Smooth muscle cell (in vitro differentiated cells): Measurements from ENCODE around the gene EML5. TPM values are rescaled to one million over a fixed set of nuclear protein-coding genes. Genes with fewer than 3 reads are reported as not detected.
"Not testable (repeated sequence)": the region's sequence is repeated elsewhere in the genome, so short reads cannot be mapped to it uniquely, and the experiment has no call there.

Source experiments
- DNase-seq: peaks from one replicate; lab custom pipeline; 2025; ENCODE audit not compliant: unreplicated experiment; lab: John Stamatoyannopoulos, UW
- H2AFZ ChIP-seq: fragments of 200-600 bp; sonication (generic); 2 replicates; pipeline ENCODE4 v1.6.0; 2016; ENCODE audit warnings: antibody characterized with exemption, low read depth, mild to moderate bottlenecking
- H3F3A ChIP-seq: fragments of 200-600 bp; sonication (generic); 2 replicates; pipeline ENCODE4 v1.6.0; 2017; ENCODE audit warnings: antibody characterized with exemption, low read depth
- H3K27ac ChIP-seq: fragments of 200-600 bp; sonication (generic); 2 replicates; pipeline ENCODE4 v1.5.1; 2016; ENCODE audit warnings: low read depth, mild to moderate bottlenecking
- H3K27me3 ChIP-seq: fragments of 200-600 bp; sonication (generic); 2 replicates; pipeline ENCODE4 v1.6.1; 2016; ENCODE audit warnings: low read depth, mild to moderate bottlenecking
- H3K36me3 ChIP-seq: fragments of 200-600 bp; sonication (generic); 2 replicates; pipeline ENCODE4 v1.5.1; 2016; ENCODE audit warnings: low read depth
- H3K4me1 ChIP-seq: fragments of 200-600 bp; sonication (generic); 2 replicates; pipeline ENCODE4 v1.5.1; 2016; ENCODE audit warnings: low read depth
- H3K4me2 ChIP-seq: fragments of 200-600 bp; sonication (generic); 2 replicates; pipeline ENCODE4 v1.6.0; 2016; ENCODE audit warnings: mild to moderate bottlenecking
- H3K4me3 ChIP-seq: fragments of 200-600 bp; sonication (generic); 2 replicates; pipeline ENCODE4 v1.5.1; 2016; ENCODE audit warnings: mild to moderate bottlenecking
- H3K79me2 ChIP-seq: fragments of 200-600 bp; sonication (generic); 2 replicates; pipeline ENCODE4 v1.6.0; 2016; ENCODE audit warnings: low read depth, mild to moderate bottlenecking
- H3K9ac ChIP-seq: fragments of 200-600 bp; sonication (generic); 2 replicates; pipeline ENCODE4 v1.6.0; 2016; ENCODE audit warnings: low read depth
- H3K9me3 ChIP-seq: fragments of 200-600 bp; sonication (generic); replicated peaks from 2 replicates; pipeline ENCODE4 v1.5.1; 2016; ENCODE audit warnings: low read depth
- H4K20me1 ChIP-seq: fragments of 200-600 bp; sonication (generic); 2 replicates; pipeline ENCODE4 v1.6.0; 2016; ENCODE audit warnings: low read depth
- CTCF ChIP-seq: fragments of 200-600 bp; sonication (generic); IDR thresholded peaks from 2 replicates; pipeline ENCODE4 v1.5.1; 2017; ENCODE audit warnings: borderline replicate concordance, mild to moderate bottlenecking, antibody characterized with exemption; ENCODE audit not compliant: insufficient read depth, poor library complexity, severe bottlenecking
- WGBS: methylation state at CpG from one replicate; pipeline ENCODE4 v1.1.7; 2016; ENCODE audit warnings: low lambda C conversion rate; 5-methylcytosine and 5-hydroxymethylcytosine counted together
- polyA plus RNA-seq: library from polyadenylated mRNA; unstranded; fragments of >200 nt; fragmentation: Nextera tagmentation; extraction: Ambion mirVana; gene quantifications from 2 replicates; pipeline ENCODE4 v1.2.1, GENCODE V29; 2016
- total RNA-seq: library from RNA; depleted of rRNA; stranded (reverse); fragments of >200 nt; gene quantifications from 2 replicates; pipeline ENCODE4 v1.2.3, GENCODE V29; 2014

EML5 gene
- total and polyA plus RNA-seq, 2 experiments from 2014 or later, result 0.31 TPM; not detected in 1

GRCh38 chr14:88790501-88791251 lies 2.1 kb downstream of the EML5 start:
- H3K4me2 ChIP-seq, result no peak overlapping the region
- WGBS, result 84% methylated on average over 5 of the region's 5 CpGs
- H3K27me3 ChIP-seq, result peaks cover 80% of the 10 kb centered on the region
- DNase-seq, result no peak
- no peaks in the 10 kb centered on the region for H3K36me3 ChIP-seq
- H3K4me1 ChIP-seq, result peaks cover 3% of the 10 kb centered on the region
- H3F3A ChIP-seq, result no peaks in the 10 kb centered on the region
- no peak overlapping the region for H3K27ac ChIP-seq
- H2AFZ ChIP-seq, result no peak overlapping the region
- no peak overlapping the region for H3K9ac ChIP-seq
- H3K4me3 ChIP-seq, result no peak overlapping the region
- H3K9me3 ChIP-seq, result no peaks in the 10 kb centered on the region
- H4K20me1 ChIP-seq, result no peaks in the 10 kb centered on the region
- no peak for TF ChIP-seq CTCF
- H3K79me2 ChIP-seq, result no peaks in the 10 kb centered on the region

- H2AFZ ChIP-seq, H3K4me2 ChIP-seq, H3K36me3 ChIP-seq, H3K9me3 ChIP-seq, DNase-seq, H3K4me3 ChIP-seq, H3K27ac ChIP-seq, H3K9ac ChIP-seq, H3K79me2 ChIP-seq, H3K4me1 ChIP-seq, H3F3A ChIP-seq, H4K20me1 ChIP-seq: not testable (repeated sequence)
- peaks cover 74% of the 10 kb centered on the region for H3K27me3 ChIP-seq
These were observed 3.2 kb downstream of the EML5 start for GRCh38 chr14:88789573-88789972.

GRCh38 chr14:88786715-88787114 lies 6.0 kb downstream of the EML5 start:
- H3K4me1 ChIP-seq, result no peaks in the 10 kb centered on the region
- H3K4me2 ChIP-seq, result no peak overlapping the region
- TF ChIP-seq CTCF, result no peak
- peaks cover 49% of the 10 kb centered on the region for H3K27me3 ChIP-seq
- H3K9me3 ChIP-seq, result no peaks in the 10 kb centered on the region
- no peaks in the 10 kb centered on the region for H4K20me1 ChIP-seq
- no peak overlapping the region for H3K9ac ChIP-seq
- no peak overlapping the region for H3K27ac ChIP-seq
- H2AFZ ChIP-seq, result no peak overlapping the region
- no peak for DNase-seq
- no peaks in the 10 kb centered on the region for H3K36me3 ChIP-seq
- no peak overlapping the region for H3K4me3 ChIP-seq
- H3F3A ChIP-seq, result no peaks in the 10 kb centered on the region
- WGBS, result 90% methylated on average over 4 of the region's 4 CpGs
- H3K79me2 ChIP-seq, result no peaks in the 10 kb centered on the region

GRCh38 chr14:88785911-88786310 lies 6.8 kb downstream of the EML5 start:
- Histone ChIP-seq H3K4me3 (no peak overlapping the region), H3K9me3 (no peaks in the 10 kb centered on the region), H3K9ac (no peak overlapping the region), H3K4me2 (no peak overlapping the region), H3K79me2 (no peaks in the 10 kb centered on the region), H3K36me3 (no peaks in the 10 kb centered on the region), H3K27ac (no peak overlapping the region), H3F3A (no peaks in the 10 kb centered on the region), H2AFZ (no peak overlapping the region), H4K20me1 (no peaks in the 10 kb centered on the region), H3K4me1 (no peaks in the 10 kb centered on the region), H3K27me3 (peaks cover 41% of the 10 kb centered on the region)
- 97% methylated on average over 1 of the region's 1 CpG for WGBS
- no peak for TF ChIP-seq CTCF
- no peak for DNase-seq
